Activated naive CD8-positive, alpha-beta T cell (primary cell): ENCODE results near the gene TSHZ2.

Source experiments
- H3K27ac Mint-ChIP-seq: one replicate; pipeline ENCODE4 v1.8.0; 2021; ENCODE audit warnings: mixed read lengths
- H3K27me3 Mint-ChIP-seq: one replicate; pipeline ENCODE4 v1.8.0; 2021; ENCODE audit warnings: mixed read lengths
- H3K36me3 Mint-ChIP-seq: one replicate; pipeline ENCODE4 v1.8.0; 2021; ENCODE audit warnings: mixed read lengths
- H3K4me1 Mint-ChIP-seq: one replicate; pipeline ENCODE4 v1.8.0; 2021; ENCODE audit warnings: low read depth, mixed read lengths
- H3K4me3 Mint-ChIP-seq: one replicate; pipeline ENCODE4 v1.8.0; 2021; ENCODE audit warnings: mild to moderate bottlenecking, mixed read lengths
- H3K9me3 Mint-ChIP-seq: one replicate; pipeline ENCODE4 v1.8.0; 2021; ENCODE audit warnings: low read depth, mixed read lengths

The TSHZ2 gene

GRCh38 chr20:52975029-52975732, 3.0 kb downstream of the TSHZ2 start:
- Mint-ChIP-seq H3K4me3 (peak overlapping the region; percentile 63), H3K27ac (no peak overlapping the region), H3K36me3 (no peaks in the 10 kb centered on the region), H3K9me3 (no peaks in the 10 kb centered on the region), H3K4me1 (peaks cover 50% of the 10 kb centered on the region), H3K27me3 (peaks cover 5% of the 10 kb centered on the region)

GRCh38 chr20:52975803-52976531, 3.8 kb downstream of the TSHZ2 start:
- Mint-ChIP-seq H3K36me3 (no peaks in the 10 kb centered on the region), H3K27ac (no peak overlapping the region), H3K4me1 (peaks cover 54% of the 10 kb centered on the region), H3K9me3 (no peaks in the 10 kb centered on the region), H3K27me3 (peaks cover 5% of the 10 kb centered on the region), H3K4me3 (peak overlapping the region; percentile 63)

- peaks cover 1% of the 10 kb centered on the region for H3K27me3 Mint-ChIP-seq
- H3K27ac Mint-ChIP-seq, result no peak overlapping the region
- no peak overlapping the region for H3K4me3 Mint-ChIP-seq
- H3K9me3 Mint-ChIP-seq, result no peaks in the 10 kb centered on the region
- H3K4me1 Mint-ChIP-seq, result peaks cover 40% of the 10 kb centered on the region
- H3K36me3 Mint-ChIP-seq, result no peaks in the 10 kb centered on the region
Observed at GRCh38 chr20:52978851-52979250, 6.7 kb downstream of the TSHZ2 start.

GRCh38 chr20:52981051-52981450, 8.9 kb downstream of the TSHZ2 start:
- Mint-ChIP-seq H3K27me3 (peaks cover 1% of the 10 kb centered on the region), H3K27ac (no peak overlapping the region), H3K4me1 (peaks cover 26% of the 10 kb centered on the region), H3K36me3 (no peaks in the 10 kb centered on the region), H3K9me3 (no peaks in the 10 kb centered on the region), H3K4me3 (no peak overlapping the region)

DNA sequence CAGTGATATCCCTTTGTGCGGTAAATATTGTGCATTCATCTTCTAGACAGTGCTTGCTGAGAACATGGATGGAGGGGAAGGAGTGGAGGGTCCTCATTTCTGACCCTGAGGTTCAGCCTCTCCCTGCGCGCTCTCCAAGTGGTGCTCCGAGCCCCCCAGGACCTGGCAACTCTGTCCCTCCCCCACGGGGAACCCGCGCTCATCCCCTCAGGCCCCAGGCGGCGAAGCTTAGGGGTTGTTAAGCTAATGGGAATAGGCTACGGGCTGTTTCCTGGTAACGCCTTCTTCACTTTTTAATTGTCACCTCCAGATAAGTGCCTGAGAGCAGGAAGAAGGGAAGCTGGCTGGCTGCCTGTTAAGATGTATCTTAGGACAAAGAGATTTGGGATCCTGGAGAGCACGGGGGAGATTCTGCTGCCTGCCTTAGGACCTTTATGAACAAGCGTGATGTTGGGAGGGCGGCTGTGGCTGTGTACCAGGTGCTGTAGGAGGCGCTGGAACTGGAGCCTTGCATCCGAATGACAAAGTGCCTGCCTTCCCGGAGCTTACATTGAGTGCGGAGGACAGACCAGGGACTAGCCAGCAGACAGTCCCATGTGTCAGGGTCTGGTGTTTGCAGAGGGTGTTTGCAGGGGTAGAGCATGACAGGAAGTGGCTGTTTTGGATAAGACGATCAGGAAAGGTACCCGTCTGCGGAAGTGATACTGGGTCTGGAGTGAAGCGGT, 11.7 kb downstream of the TSHZ2 start:
- Mint-ChIP-seq H3K4me3 (peak overlapping the region; percentile 49), H3K4me1 (peaks cover 19% of the 10 kb centered on the region)

GRCh38 chr20:52984451-52984810, 12.3 kb downstream of the TSHZ2 start:
- H3K27me3 Mint-ChIP-seq, result peaks cover 1% of the 10 kb centered on the region
- H3K9me3 Mint-ChIP-seq, result no peaks in the 10 kb centered on the region
- H3K4me3 Mint-ChIP-seq, result peak overlapping the region; percentile 49
- H3K36me3 Mint-ChIP-seq, result no peaks in the 10 kb centered on the region
- H3K27ac Mint-ChIP-seq, result no peak overlapping the region
- H3K4me1 Mint-ChIP-seq, result peaks cover 15% of the 10 kb centered on the region

More for the DNA sequence above, 11.7 kb downstream of the TSHZ2 start:
- Mint-ChIP-seq H3K27me3 (peaks cover 1% of the 10 kb centered on the region), H3K27ac (no peak overlapping the region), H3K9me3 (no peaks in the 10 kb centered on the region), H3K36me3 (no peaks in the 10 kb centered on the region)

GRCh38 chr20:52985687-52986086, 13.5 kb downstream of the TSHZ2 start:
- peaks cover 1% of the 10 kb centered on the region for H3K27me3 Mint-ChIP-seq

DNA sequence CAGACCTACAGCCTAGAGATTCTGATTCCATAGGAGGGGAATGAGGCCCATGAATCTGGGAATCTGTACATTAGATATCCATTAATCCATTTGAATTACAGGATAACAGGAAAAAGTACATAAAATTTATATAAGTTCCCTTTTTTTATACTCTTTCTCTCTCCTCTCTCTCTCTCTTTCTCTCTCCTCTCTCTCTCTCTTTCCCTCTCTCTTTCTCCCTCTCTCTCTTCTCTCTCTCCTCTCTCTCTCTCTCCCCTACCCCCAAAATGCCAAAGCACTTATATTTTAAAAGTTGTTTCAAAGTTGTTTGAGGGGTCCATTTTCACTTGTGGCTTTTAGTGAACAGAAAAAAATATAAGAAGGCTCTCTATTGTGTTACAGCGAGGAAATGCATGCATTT, 15.1 kb downstream of the TSHZ2 start:
- Mint-ChIP-seq H3K4me1 (peaks cover 7% of the 10 kb centered on the region), H3K27me3 (peaks cover 1% of the 10 kb centered on the region), H3K36me3 (no peaks in the 10 kb centered on the region), H3K27ac (no peak overlapping the region), H3K4me3 (no peak overlapping the region), H3K9me3 (no peaks in the 10 kb centered on the region)

More at GRCh38 chr20:52985687-52986086, 13.5 kb downstream of the TSHZ2 start:
- Mint-ChIP-seq H3K4me3 (no peak overlapping the region), H3K9me3 (no peaks in the 10 kb centered on the region), H3K36me3 (no peaks in the 10 kb centered on the region), H3K27ac (no peak overlapping the region), H3K4me1 (peaks cover 7% of the 10 kb centered on the region)

- H3K4me1 Mint-ChIP-seq, result peaks cover 7% of the 10 kb centered on the region
- H3K9me3 Mint-ChIP-seq, result no peaks in the 10 kb centered on the region
- no peaks in the 10 kb centered on the region for H3K36me3 Mint-ChIP-seq
- no peak overlapping the region for H3K4me3 Mint-ChIP-seq
- H3K27me3 Mint-ChIP-seq, result no peaks in the 10 kb centered on the region
- H3K27ac Mint-ChIP-seq, result no peak overlapping the region
Observed at GRCh38 chr20:52991830-52992229, 19.7 kb downstream of the TSHZ2 start.

- Mint-ChIP-seq H3K36me3 (no peaks in the 10 kb centered on the region), H3K9me3 (no peaks in the 10 kb centered on the region), H3K4me1 (peaks cover 9% of the 10 kb centered on the region), H3K27ac (no peak overlapping the region), H3K27me3 (no peaks in the 10 kb centered on the region), H3K4me3 (no peak overlapping the region)
Observed at GRCh38 chr20:52992632-52993031, 20.5 kb downstream of the TSHZ2 start.

DNA sequence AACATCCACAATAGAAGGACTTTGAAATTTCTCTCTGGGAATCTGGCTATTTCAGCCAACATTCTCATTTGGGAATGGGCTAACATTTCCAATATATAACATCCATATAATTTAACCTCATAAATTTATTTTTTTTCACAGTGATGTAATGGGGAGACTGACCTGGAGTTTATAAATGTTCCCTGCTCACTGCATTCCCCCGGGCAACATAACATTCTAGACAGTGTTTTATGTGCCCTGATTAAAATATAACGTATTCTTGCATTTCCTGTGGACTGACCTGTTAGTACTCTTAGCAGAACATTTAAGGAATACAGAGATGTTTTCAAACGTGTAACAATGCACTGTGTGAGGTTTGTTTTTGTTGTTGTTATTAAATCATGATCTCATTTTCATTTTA, 20.9 kb downstream of the TSHZ2 start:
- Mint-ChIP-seq H3K9me3 (no peaks in the 10 kb centered on the region), H3K27ac (no peak overlapping the region), H3K27me3 (no peaks in the 10 kb centered on the region), H3K4me3 (no peak overlapping the region), H3K4me1 (peaks cover 12% of the 10 kb centered on the region), H3K36me3 (no peaks in the 10 kb centered on the region)

DNA sequence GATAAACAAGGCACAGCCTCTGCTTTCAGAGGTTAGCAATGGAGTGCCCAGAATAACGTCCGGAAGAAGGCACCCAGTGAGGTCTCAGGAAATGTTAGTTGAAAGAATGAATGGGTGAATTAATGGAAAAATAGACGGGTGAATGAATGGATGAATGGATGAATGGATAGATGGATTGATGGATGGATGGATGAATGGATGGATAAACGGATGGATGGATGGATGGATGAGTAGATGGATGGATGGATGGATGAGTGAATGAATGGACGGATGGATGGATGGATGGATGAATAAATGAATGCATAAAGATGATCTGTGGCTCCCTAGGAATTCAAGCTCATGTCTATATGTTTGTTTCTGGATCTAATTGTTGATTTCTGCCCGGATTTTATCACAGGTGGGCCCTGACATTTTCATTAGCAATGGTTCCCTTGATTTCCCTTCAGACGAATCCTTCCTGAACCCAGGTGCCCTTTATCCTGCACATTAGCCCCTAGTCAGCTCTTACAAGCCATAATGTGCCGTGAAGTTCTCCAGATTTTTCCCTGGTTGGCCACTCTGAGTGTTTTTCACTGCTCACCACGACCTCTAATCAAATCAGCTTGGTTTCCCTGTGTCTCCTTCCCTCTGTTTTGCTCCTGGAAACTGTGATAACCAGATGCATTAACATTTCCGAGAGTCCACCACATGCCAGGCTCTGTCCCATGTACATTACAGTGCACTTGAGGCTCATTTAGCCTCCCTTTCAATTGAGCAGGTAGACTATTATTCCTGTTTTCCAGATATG, 22.2 kb downstream of the TSHZ2 start:
- Mint-ChIP-seq H3K27ac (no peak overlapping the region), H3K36me3 (no peaks in the 10 kb centered on the region), H3K9me3 (no peaks in the 10 kb centered on the region), H3K4me3 (no peak overlapping the region), H3K4me1 (peaks cover 12% of the 10 kb centered on the region), H3K27me3 (no peaks in the 10 kb centered on the region)

GRCh38 chr20:52996130-52996529, 24.0 kb downstream of the TSHZ2 start:
- Mint-ChIP-seq H3K27me3 (no peaks in the 10 kb centered on the region), H3K36me3 (no peaks in the 10 kb centered on the region), H3K27ac (no peak overlapping the region), H3K4me1 (peaks cover 26% of the 10 kb centered on the region), H3K9me3 (no peaks in the 10 kb centered on the region), H3K4me3 (no peak overlapping the region)

DNA sequence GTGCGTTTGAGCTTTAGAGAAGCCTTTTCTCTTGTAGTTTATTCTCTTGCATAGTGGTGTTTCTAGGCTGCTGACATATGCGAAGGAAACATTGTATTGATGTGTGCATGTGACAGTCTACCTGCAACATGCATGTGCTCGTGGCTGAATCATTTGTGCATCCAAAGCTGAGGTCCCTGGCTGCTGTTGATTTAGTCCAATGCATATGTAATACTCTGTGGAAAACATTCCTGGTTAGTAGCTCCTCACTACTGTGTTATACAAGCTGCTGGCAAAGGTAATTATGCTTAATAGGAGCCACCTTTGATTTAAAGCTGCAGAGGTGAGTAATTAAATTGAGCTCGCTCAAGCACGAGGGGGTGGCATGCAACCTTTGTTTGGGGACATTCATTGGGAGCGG, 24.5 kb downstream of the TSHZ2 start:
- H3K9me3 Mint-ChIP-seq, result no peaks in the 10 kb centered on the region
- H3K4me1 Mint-ChIP-seq, result peaks cover 31% of the 10 kb centered on the region
- no peak overlapping the region for H3K4me3 Mint-ChIP-seq
- no peaks in the 10 kb centered on the region for H3K36me3 Mint-ChIP-seq
- no peak overlapping the region for H3K27ac Mint-ChIP-seq
- H3K27me3 Mint-ChIP-seq, result no peaks in the 10 kb centered on the region

GRCh38 chr20:52998268-52998667, 26.1 kb downstream of the TSHZ2 start:
- Mint-ChIP-seq H3K9me3 (no peaks in the 10 kb centered on the region), H3K4me1 (peaks cover 43% of the 10 kb centered on the region), H3K27me3 (no peaks in the 10 kb centered on the region), H3K36me3 (no peaks in the 10 kb centered on the region), H3K27ac (no peak overlapping the region), H3K4me3 (no peak overlapping the region)
